Stimulated activated CD8-positive, alpha-beta memory T cell treated with anti-CD3 and anti-CD28 coated beads, Interleukin-7, amount 100 ng/mL, for 48 hours (primary cell): ENCODE measurements around the gene BOK.
"Not testable (repeated sequence)": the region's sequence is repeated elsewhere in the genome, so short reads cannot be mapped to it uniquely, and the experiment has no call there.

Experiments
- DNase-seq, 2 donors: peaks; one replicate each; pipeline ENCODE4 v3.0.0-alpha.2; 2020; ENCODE audit warnings: low read depth in 1 of 2; ENCODE audit errors: extremely low read depth in 1 of 2

Gene BOK

DNA sequence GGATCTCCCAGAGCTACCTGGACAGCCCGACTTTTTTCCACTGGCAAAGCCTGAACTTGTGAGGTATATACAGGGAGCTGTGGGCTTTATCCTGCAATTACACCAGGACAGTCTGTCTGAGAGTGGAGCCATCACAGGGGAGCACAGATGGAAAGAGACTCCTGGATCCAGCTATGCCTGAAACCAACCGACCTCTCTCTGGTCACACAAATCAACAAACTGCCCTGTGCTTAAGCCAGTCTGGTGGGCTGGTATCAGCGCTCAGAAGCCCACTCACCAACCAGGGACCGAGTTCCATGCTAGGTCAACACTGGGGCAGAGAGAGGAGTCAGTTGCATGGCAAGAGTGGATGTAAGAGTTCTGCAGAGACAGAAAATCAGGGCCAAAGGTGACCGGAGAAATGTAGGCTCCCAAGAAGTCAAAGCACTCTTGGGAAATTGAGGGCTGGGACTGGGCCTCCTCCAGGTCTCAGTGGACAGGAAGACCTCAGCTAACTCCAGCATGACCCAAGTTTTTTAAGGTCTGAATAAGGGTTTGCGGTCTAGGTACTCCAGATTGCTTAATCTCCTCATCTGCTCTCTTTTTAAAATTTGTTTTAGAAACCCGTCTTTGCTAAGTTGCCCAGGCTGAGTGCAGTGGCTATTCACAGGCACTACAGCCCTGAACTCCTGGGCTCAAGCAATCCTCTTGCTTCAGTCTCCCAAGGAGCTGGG, 3.8 kb upstream of the BOK start:
- no peak for DNase-seq

GRCh38 chr2:241555711-241556110, 2.8 kb upstream of the BOK start:
- DNase-seq = no peak

- DNase-seq = no peak
Measured at GRCh38 chr2:241556746-241557145, 1.8 kb upstream of the BOK start.

DNA sequence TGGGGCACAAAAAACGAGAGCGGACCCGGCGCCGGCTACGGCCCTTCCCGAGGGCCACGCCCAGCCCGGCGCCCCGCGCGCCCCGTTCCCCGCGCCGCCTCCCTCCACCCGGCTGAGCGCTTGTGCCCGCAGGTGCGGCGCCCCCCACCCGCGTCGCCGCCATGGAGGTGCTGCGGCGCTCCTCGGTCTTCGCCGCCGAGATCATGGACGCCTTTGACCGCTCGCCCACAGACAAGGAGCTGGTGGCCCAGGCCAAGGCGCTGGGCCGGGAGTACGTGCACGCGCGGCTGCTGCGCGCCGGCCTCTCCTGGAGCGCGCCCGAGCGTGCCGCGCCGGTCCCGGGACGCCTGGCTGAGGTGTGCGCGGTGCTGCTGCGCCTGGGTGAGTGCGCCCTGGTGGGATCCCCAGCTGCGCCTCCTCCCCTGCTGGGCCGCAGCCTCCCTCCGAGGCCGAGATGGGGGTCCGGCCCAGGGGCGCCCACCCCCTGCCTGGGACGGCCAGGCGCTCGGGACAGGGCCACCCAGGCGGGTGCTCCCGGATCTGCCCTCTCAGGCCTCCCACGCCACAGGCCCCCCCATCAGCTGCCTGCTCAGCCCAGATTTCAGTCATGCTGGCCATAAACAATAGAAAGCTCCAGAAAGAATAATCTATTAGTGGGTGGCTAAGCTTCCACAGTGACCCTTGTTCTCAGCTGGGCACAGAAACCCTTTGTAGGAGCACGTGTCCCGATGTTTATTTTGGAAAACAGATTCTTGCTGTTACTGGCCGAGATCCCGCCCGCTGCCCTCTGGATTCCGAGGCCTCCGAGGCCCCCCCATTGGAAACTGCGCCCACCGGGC, 997 bp downstream of the BOK start:
- no peak for DNase-seq

DNA sequence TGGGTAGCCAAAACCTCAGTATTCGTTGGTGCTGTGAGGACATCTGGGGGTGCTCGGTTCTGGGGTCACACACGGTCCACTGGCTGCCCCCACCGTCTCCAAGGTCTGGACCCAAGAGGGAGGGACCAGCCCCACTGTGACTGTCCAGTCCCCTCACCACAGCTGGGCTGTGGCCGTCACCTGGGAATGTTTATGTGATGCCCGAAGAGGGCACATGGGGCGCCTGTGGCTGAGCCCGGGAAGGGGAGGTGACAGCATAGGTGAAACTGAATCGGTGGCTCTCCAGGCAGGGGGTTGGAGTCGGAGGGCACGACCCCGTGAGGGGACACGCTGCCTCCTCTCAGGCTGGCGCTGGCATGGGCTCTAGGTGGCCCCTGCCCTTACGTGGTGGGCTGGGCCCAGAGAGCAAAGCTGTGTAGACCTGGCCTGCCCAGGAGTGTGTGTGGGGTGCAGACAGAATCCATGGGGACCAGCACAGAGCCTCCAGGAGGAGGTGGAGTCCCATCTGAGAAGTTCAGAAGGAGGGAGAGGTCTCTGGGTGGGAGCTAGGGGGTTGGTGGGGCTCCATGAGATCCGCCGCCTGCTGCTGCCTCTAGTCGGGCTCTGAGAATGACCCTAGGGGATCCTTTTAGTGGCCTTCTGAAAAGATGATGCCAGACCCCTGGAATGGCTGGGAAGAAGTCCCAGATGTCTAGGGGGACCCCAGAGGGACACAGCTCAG, 1.8 kb downstream of the BOK start:
- no peak for DNase-seq

DNA sequence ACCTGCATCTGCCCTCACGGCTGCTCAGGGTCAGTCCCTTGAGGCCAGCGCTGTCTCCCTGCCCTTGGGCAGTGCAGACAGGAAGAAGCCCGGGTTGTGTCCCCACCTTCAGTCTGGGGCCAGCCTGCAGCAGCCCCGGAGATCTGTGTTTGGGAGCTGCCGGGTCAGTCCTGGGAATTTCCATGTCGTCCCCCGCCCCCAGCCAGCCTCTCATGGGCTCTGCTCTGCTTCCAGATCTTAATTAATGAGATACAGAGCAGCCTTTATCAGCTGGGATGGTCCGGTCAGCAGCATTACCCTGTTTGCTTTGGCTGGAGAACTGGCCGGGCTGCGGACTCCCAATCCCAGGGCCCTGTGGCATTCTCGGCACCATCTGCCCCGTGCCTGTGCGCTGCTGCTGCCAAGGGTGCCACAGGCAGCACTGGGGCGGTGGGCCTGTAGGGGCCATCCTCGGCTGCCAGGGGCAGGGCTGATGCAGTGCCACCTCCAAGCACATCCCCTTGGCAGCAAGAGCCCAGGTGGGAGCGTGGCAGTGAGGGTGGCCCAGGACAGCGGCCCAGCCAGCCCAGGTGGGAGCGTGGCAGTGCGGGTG, 2.4 kb downstream of the BOK start:
- DNase-seq = no peak

GRCh38 chr2:241561832-241562231, 3.3 kb downstream of the BOK start:
- DNase-seq = no peak

GRCh38 chr2:241562269-241562891, 3.8 kb downstream of the BOK start:
- no peak for DNase-seq

DNA sequence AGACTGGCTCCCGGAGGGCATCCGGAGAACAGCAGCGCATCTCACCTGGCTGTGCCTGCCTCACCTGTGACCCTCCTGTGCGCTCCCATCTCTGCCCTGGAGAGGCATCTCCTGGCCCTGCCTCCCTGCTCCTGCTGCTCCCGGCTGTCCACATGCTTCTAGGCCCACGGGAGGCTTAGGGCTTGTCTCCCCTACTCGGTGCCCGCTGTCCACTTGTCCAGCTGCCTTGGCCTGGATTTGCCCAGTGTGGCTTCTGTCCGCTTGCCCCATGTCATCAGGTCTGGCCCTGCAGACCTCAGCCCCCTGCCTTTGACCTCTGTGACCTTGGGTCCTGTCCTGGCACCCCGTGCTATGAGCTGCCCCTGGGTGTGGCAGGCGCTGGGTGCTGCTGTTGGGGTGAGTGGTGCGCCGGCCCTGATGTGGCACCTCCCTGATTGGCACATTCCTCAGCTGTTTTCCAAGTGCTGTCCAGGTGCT, 4.5 kb downstream of the BOK start:
- no peak for DNase-seq

- DNase-seq = no peak
Measured at GRCh38 chr2:241563571-241563980, 5.0 kb downstream of the BOK start.

DNA sequence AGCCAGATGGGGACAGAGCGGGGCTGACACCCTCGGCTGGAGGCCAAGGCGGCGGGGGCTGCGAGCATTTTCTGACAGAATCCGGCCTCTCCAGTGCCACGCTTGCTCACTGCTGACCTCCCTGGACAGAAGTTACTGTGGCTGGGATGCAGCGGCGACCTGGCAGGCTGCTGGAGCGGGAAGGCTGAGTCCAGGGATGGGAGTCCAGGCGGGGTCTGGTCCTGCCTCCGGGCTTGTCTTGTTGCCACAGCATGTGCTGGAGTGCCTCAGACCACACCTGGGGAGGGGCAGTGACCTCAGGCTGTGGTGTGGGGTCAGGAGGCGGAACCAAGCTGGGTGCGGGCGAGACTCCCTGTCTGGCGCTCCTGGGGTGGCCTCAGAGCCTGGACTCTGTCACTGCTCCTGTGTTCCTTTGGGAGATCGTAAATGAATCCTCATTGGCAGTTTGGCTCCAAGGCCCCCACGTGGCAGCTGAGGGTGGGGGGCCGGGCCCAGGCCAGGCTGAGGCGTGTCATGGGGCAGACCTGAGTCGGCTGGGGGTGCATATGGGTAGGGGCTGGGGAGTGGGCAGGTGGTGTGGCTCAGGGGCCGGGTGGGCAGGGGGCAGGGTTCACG, 5.5 kb downstream of the BOK start:
- DNase-seq = no peak

- DNase-seq = no peak
Measured at GRCh38 chr2:241564596-241565410, 6.3 kb downstream of the BOK start.

GRCh38 chr2:241565411-241565810, 6.9 kb downstream of the BOK start:
- DNase-seq = no peak

GRCh38 chr2:241566021-241566420, 7.5 kb downstream of the BOK start:
- not testable (repeated sequence) for DNase-seq

DNA sequence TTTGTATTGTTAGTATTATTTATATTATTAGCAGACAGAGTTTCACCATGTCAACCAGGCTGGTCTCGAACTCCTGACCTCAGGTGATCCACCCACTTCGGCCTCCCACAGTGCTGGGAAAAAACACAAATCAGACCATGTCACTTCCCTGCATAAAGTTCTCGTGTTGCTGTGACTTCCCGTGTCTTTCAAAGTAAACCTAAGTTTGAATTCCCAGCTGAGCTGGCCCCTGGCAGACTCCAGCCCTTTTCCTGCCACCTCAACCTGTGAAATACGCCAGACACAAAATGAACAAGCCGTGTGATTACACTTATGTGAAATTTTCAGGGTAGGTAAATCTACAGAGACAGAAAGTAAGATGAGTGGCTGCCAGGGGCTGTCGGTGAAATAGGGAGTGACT, 7.9 kb downstream of the BOK start:
- DNase-seq = no peak

- not testable (repeated sequence) for DNase-seq
Measured at GRCh38 chr2:241567266-241567665, 8.7 kb downstream of the BOK start.

DNA sequence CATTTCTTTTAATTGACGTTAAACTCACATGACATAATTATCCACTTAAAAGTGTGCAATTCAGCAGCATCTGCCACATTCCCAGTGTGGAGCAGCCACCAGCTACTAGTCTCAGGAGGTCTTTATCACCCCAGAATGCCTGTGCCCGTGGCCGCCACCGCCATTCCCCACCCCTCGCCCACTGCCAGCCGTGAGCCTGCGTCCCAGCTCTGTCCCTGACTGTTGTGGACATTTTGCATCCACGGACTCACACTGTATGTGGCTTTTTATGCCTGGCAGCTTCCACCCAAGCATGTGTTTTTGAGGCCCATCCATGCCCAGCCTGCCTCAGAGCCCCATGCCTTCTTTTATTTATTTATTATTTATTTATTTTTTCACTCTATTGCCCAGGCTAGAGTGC, 9.2 kb downstream of the BOK start:
- no peak for DNase-seq

- no peak for DNase-seq
Measured at GRCh38 chr2:241568726-241569125, 10.2 kb downstream of the BOK start.

GRCh38 chr2:241569831-241570281, 11.3 kb downstream of the BOK start:
- no peak for DNase-seq
